GM21447 (cell line): ENCODE results near the gene GNG12.
"Not testable (repeated sequence)": the region's sequence is repeated elsewhere in the genome, so short reads cannot be mapped to it uniquely, and the experiment has no call there.

ENCODE experiments used
- ATAC-seq: cut with Tn5 transposase; IDR thresholded peaks from one replicate; pipeline ENCODE4 v1.9.1; 2021; ENCODE audit not compliant: unreplicated experiment

Gene GNG12

GRCh38 chr1:67685558-67686266 lies 147.6 kb downstream of the GNG12 start:
- ATAC-seq = peak; percentile 18

GRCh38 chr1:67685067-67685557 lies 148.2 kb downstream of the GNG12 start, which contains the start of gene GADD45A:
Gene GADD45A (plus strand): TSS chr1:67685201. CDS start chr1:67685495, 294 bp downstream.
- peak; percentile 83 for ATAC-seq

- ATAC-seq = no peak
Measured at GRCh38 chr1:67684526-67685066, 148.7 kb downstream of the GNG12 start.

- no peak for ATAC-seq
Measured at GRCh38 chr1:67683766-67684525, 149.3 kb downstream of the GNG12 start.

- ATAC-seq = no peak
Measured at GRCh38 chr1:67683316-67683715, 150.0 kb downstream of the GNG12 start.

GRCh38 chr1:67682659-67683197 lies 150.5 kb downstream of the GNG12 start:
- no peak for ATAC-seq

GRCh38 chr1:67680486-67680885 lies 152.8 kb downstream of the GNG12 start:
- no peak for ATAC-seq

GRCh38 chr1:67679691-67680090 lies 153.6 kb downstream of the GNG12 start:
- no peak for ATAC-seq

- no peak for ATAC-seq
Measured at GRCh38 chr1:67677930-67678329, 155.3 kb downstream of the GNG12 start.

GRCh38 chr1:67677408-67677807 lies 155.9 kb downstream of the GNG12 start:
- no peak for ATAC-seq

- no peak for ATAC-seq
Measured at GRCh38 chr1:67676946-67677345, 156.3 kb downstream of the GNG12 start.

GRCh38 chr1:67676287-67676686 lies 157.0 kb downstream of the GNG12 start:
- ATAC-seq = no peak

- no peak for ATAC-seq
Measured at GRCh38 chr1:67675800-67676199, 157.5 kb downstream of the GNG12 start.

GRCh38 chr1:67674260-67675011 lies 158.8 kb downstream of the GNG12 start:
- peak; percentile 58 for ATAC-seq

GRCh38 chr1:67673468-67674201 lies 159.6 kb downstream of the GNG12 start:
- ATAC-seq = no peak

GRCh38 chr1:67672260-67672803 lies 160.9 kb downstream of the GNG12 start:
- ATAC-seq = no peak

- no peak for ATAC-seq
Measured at GRCh38 chr1:67668660-67669059, 164.6 kb downstream of the GNG12 start.

GRCh38 chr1:67666636-67667035 lies 166.6 kb downstream of the GNG12 start:
- no peak for ATAC-seq

- not testable (repeated sequence) for ATAC-seq
Measured at GRCh38 chr1:67665307-67665706, 168.0 kb downstream of the GNG12 start.

- ATAC-seq = no peak
Measured at GRCh38 chr1:67664048-67664447, 169.2 kb downstream of the GNG12 start.
